Measurements from ENCODE around the gene FAM163B.

The FAM163B gene

GRCh38 chr9:133605446-133605845 lies 3.7 kb downstream of the FAM163B start:
- no peak overlapping the region for H3K4me3 ChIP-seq (ENCODE audit: low read depth, low read length)
- H4K12ac ChIP-seq (ENCODE audit: low read depth, low read length): no peak overlapping the region
- no peaks in the 10 kb centered on the region for H3K4me1 ChIP-seq (ENCODE audit: control insufficient read depth in 1 of 2, insufficient read depth in 2 of 2, low read length in 2 of 2)
- no peak overlapping the region for H3K9ac ChIP-seq (ENCODE audit: low read length)
- no peak for DNase-seq
- H3K27ac ChIP-seq (ENCODE audit: low read depth, low read length): no peak overlapping the region
- no peak overlapping the region for H2BK120ac ChIP-seq (ENCODE audit: insufficient read depth, low read length, poor library complexity)
- H3K4ac ChIP-seq (ENCODE audit: low read depth, low read length): no peak overlapping the region
- H3K36me3 ChIP-seq (ENCODE audit: control insufficient read depth in 1 of 2, insufficient read depth in 2 of 2, low read length in 2 of 2): no peaks in the 10 kb centered on the region
- no peaks in the 10 kb centered on the region for H3K79me1 ChIP-seq (ENCODE audit: low read length)
- peaks cover 16% of the 10 kb centered on the region for H3K27me3 ChIP-seq (ENCODE audit: insufficient read depth, low read length)
- no peak overlapping the region for H2BK12ac ChIP-seq (ENCODE audit: low read length)
- H3K4me2 ChIP-seq (ENCODE audit: low read length): no peak overlapping the region
- H4K91ac ChIP-seq (ENCODE audit: low read depth, low read length): no peak overlapping the region
- H2BK5ac ChIP-seq (ENCODE audit: low read depth, low read length, poor library complexity): no peak overlapping the region
- no peaks in the 10 kb centered on the region for H3K79me2 ChIP-seq (ENCODE audit: control insufficient read depth, insufficient read depth, low read length, poor library complexity)
- no peak overlapping the region for H2AFZ ChIP-seq (ENCODE audit: insufficient read depth, low read length, poor library complexity)
- no peak overlapping the region for H3K14ac ChIP-seq (ENCODE audit: low read length)
- H4K8ac ChIP-seq (ENCODE audit: low read depth, low read length): no peak overlapping the region
- no peak overlapping the region for H3K23ac ChIP-seq (ENCODE audit: low read length)
- no peak overlapping the region for H3K18ac ChIP-seq (ENCODE audit: low read length)
- peaks cover 4% of the 10 kb centered on the region for H3K9me3 ChIP-seq (ENCODE audit: insufficient read depth, low read depth, low read length)
- H2AK5ac ChIP-seq (ENCODE audit: low read length): no peak overlapping the region
- WGBS (ENCODE audit: extremely low coverage, insufficient coverage, insufficient read length): no CpG with 5 or more reads among the region's 17 CpGs

GRCh38 chr9:133604856-133605255 lies 4.3 kb downstream of the FAM163B start:
- Histone ChIP-seq H4K91ac (ENCODE audit: low read depth, low read length) (no peak overlapping the region), H3K4me2 (ENCODE audit: low read length) (no peak overlapping the region)
- no CpG with 5 or more reads among the region's 14 CpGs for WGBS (ENCODE audit: extremely low coverage, insufficient coverage, insufficient read length)

GRCh38 chr9:133604214-133604613 lies 5.0 kb downstream of the FAM163B start:
- H3K36me3 ChIP-seq (ENCODE audit: control insufficient read depth in 1 of 2, insufficient read depth in 2 of 2, low read length in 2 of 2): no peaks in the 10 kb centered on the region
- no peaks in the 10 kb centered on the region for H3K4me1 ChIP-seq (ENCODE audit: control insufficient read depth in 1 of 2, insufficient read depth in 2 of 2, low read length in 2 of 2)
- H4K12ac ChIP-seq (ENCODE audit: low read depth, low read length): no peak overlapping the region
- H3K4ac ChIP-seq (ENCODE audit: low read depth, low read length): no peak overlapping the region
- H3K23ac ChIP-seq (ENCODE audit: low read length): no peak overlapping the region
- no peak overlapping the region for H2BK120ac ChIP-seq (ENCODE audit: insufficient read depth, low read length, poor library complexity)
- no peak overlapping the region for H3K9ac ChIP-seq (ENCODE audit: low read length)
- no peak overlapping the region for H2BK12ac ChIP-seq (ENCODE audit: low read length)
- WGBS (ENCODE audit: extremely low coverage, insufficient coverage, insufficient read length): no CpG with 5 or more reads among the region's 5 CpGs
- no peak overlapping the region for H2BK5ac ChIP-seq (ENCODE audit: low read depth, low read length, poor library complexity)
- no peak overlapping the region for H3K4me3 ChIP-seq (ENCODE audit: low read depth, low read length)
- no peak overlapping the region for H3K4me2 ChIP-seq (ENCODE audit: low read length)
- no peak overlapping the region for H3K27ac ChIP-seq (ENCODE audit: low read depth, low read length)
- H3K18ac ChIP-seq (ENCODE audit: low read length): no peak overlapping the region
- H4K8ac ChIP-seq (ENCODE audit: low read depth, low read length): no peak overlapping the region
- no peak for DNase-seq
- no peak overlapping the region for H4K91ac ChIP-seq (ENCODE audit: low read depth, low read length)
- H3K79me2 ChIP-seq (ENCODE audit: control insufficient read depth, insufficient read depth, low read length, poor library complexity): no peaks in the 10 kb centered on the region
- H3K27me3 ChIP-seq (ENCODE audit: insufficient read depth, low read length): peaks cover 11% of the 10 kb centered on the region
- H2AK5ac ChIP-seq (ENCODE audit: low read length): no peak overlapping the region
- H2AFZ ChIP-seq (ENCODE audit: insufficient read depth, low read length, poor library complexity): no peak overlapping the region
- H3K79me1 ChIP-seq (ENCODE audit: low read length): no peaks in the 10 kb centered on the region
- H3K14ac ChIP-seq (ENCODE audit: low read length): no peak overlapping the region
- peaks cover 15% of the 10 kb centered on the region for H3K9me3 ChIP-seq (ENCODE audit: insufficient read depth, low read depth, low read length)

More at GRCh38 chr9:133604856-133605255, 4.3 kb downstream of the FAM163B start:
- Histone ChIP-seq H3K9ac (ENCODE audit: low read length) (no peak overlapping the region), H3K79me2 (ENCODE audit: control insufficient read depth, insufficient read depth, low read length, poor library complexity) (no peaks in the 10 kb centered on the region), H2BK12ac (ENCODE audit: low read length) (no peak overlapping the region), H2BK5ac (ENCODE audit: low read depth, low read length, poor library complexity) (no peak overlapping the region), H2AFZ (ENCODE audit: insufficient read depth, low read length, poor library complexity) (no peak overlapping the region), H2BK120ac (ENCODE audit: insufficient read depth, low read length, poor library complexity) (no peak overlapping the region), H4K8ac (ENCODE audit: low read depth, low read length) (no peak overlapping the region), H3K27ac (ENCODE audit: low read depth, low read length) (no peak overlapping the region), H3K4me1 (ENCODE audit: control insufficient read depth in 1 of 2, insufficient read depth in 2 of 2, low read length in 2 of 2) (no peaks in the 10 kb centered on the region), H3K4me3 (ENCODE audit: low read depth, low read length) (no peak overlapping the region), H2AK5ac (ENCODE audit: low read length) (no peak overlapping the region), H3K14ac (ENCODE audit: low read length) (no peak overlapping the region), H4K12ac (ENCODE audit: low read depth, low read length) (no peak overlapping the region), H3K79me1 (ENCODE audit: low read length) (no peaks in the 10 kb centered on the region), H3K23ac (ENCODE audit: low read length) (no peak overlapping the region), H3K9me3 (ENCODE audit: insufficient read depth, low read depth, low read length) (peaks cover 9% of the 10 kb centered on the region), H3K36me3 (ENCODE audit: control insufficient read depth in 1 of 2, insufficient read depth in 2 of 2, low read length in 2 of 2) (no peaks in the 10 kb centered on the region), H3K18ac (ENCODE audit: low read length) (no peak overlapping the region), H3K4ac (ENCODE audit: low read depth, low read length) (no peak overlapping the region), H3K27me3 (ENCODE audit: insufficient read depth, low read length) (peaks cover 14% of the 10 kb centered on the region)
- DNase-seq: no peak

GRCh38 chr9:133603135-133603927 lies 5.9 kb downstream of the FAM163B start:
- WGBS (ENCODE audit: extremely low coverage, insufficient coverage, insufficient read length): no CpG with 5 or more reads among the region's 14 CpGs
- H3K14ac ChIP-seq (ENCODE audit: low read length): no peak overlapping the region
- H3K23ac ChIP-seq (ENCODE audit: low read length): no peak overlapping the region
- no peak overlapping the region for H4K12ac ChIP-seq (ENCODE audit: low read depth, low read length)
- H3K27me3 ChIP-seq (ENCODE audit: insufficient read depth, low read length): peaks cover 6% of the 10 kb centered on the region
- H3K36me3 ChIP-seq (ENCODE audit: control insufficient read depth in 1 of 2, insufficient read depth in 2 of 2, low read length in 2 of 2): no peaks in the 10 kb centered on the region
- no peak overlapping the region for H4K91ac ChIP-seq (ENCODE audit: low read depth, low read length)
- no peak overlapping the region for H2BK12ac ChIP-seq (ENCODE audit: low read length)
- H3K27ac ChIP-seq (ENCODE audit: low read depth, low read length): no peak overlapping the region
- H3K18ac ChIP-seq (ENCODE audit: low read length): no peak overlapping the region
- H3K4me3 ChIP-seq (ENCODE audit: low read depth, low read length): no peak overlapping the region
- DNase-seq: no peak
- peaks cover 18% of the 10 kb centered on the region for H3K9me3 ChIP-seq (ENCODE audit: insufficient read depth, low read depth, low read length)
- H2BK5ac ChIP-seq (ENCODE audit: low read depth, low read length, poor library complexity): no peak overlapping the region
- H3K4me2 ChIP-seq (ENCODE audit: low read length): no peak overlapping the region
- no peak overlapping the region for H3K4ac ChIP-seq (ENCODE audit: low read depth, low read length)
- no peak overlapping the region for H2BK120ac ChIP-seq (ENCODE audit: insufficient read depth, low read length, poor library complexity)
- H4K8ac ChIP-seq (ENCODE audit: low read depth, low read length): no peak overlapping the region
- no peak overlapping the region for H3K9ac ChIP-seq (ENCODE audit: low read length)
- no peaks in the 10 kb centered on the region for H3K79me1 ChIP-seq (ENCODE audit: low read length)
- no peak overlapping the region for H2AK5ac ChIP-seq (ENCODE audit: low read length)
- H2AFZ ChIP-seq (ENCODE audit: insufficient read depth, low read length, poor library complexity): no peak overlapping the region
- H3K79me2 ChIP-seq (ENCODE audit: control insufficient read depth, insufficient read depth, low read length, poor library complexity): no peaks in the 10 kb centered on the region
- H3K4me1 ChIP-seq (ENCODE audit: control insufficient read depth in 1 of 2, insufficient read depth in 2 of 2, low read length in 2 of 2): no peaks in the 10 kb centered on the region

Measured in trophoblast cell (in vitro differentiated cells and primary cell).